Neutrophil (primary cell): ENCODE data around the gene JAG2.

Experiments
- H3K27ac ChIP-seq: fragments of 200-600 bp; sonication (generic); 2 replicates; pipeline ENCODE4 v1.5.1; 2016; ENCODE audit warnings: mild to moderate bottlenecking, moderate library complexity
- H3K27me3 ChIP-seq: fragments of 200-600 bp; sonication (generic); 2 replicates; pipeline ENCODE4 v1.6.0; 2016; ENCODE audit warnings: mild to moderate bottlenecking
- H3K36me3 ChIP-seq: fragments of 200-600 bp; sonication (generic); 2 replicates; pipeline ENCODE4 v1.5.1; 2017
- H3K4me1 ChIP-seq, 2 experiments: fragments of 200-600 bp in 1 of 2; sonication (generic) in 1 of 2; 1 replicate in 1 of 2; 2 replicates in 1 of 2; pipeline versions ENCODE4 v1.5.1 to v1.6.1; 2013 to 2016; ENCODE audit warnings: low read depth in 1 of 2, low read length in 1 of 2, mild to moderate bottlenecking in 1 of 2, moderate library complexity in 1 of 2; ENCODE audit not compliant: control insufficient read depth in 1 of 2, insufficient read depth in 1 of 2
- H3K4me3 ChIP-seq, 2 experiments: fragments of 200-600 bp in 1 of 2; sonication (generic) in 1 of 2; 1 replicate in 1 of 2; 2 replicates in 1 of 2; pipeline ENCODE4 v1.5.1; 2013 to 2016; ENCODE audit warnings: low read depth in 1 of 2, low read length in 1 of 2, mild to moderate bottlenecking in 1 of 2, moderate library complexity in 1 of 2
- H3K9me3 ChIP-seq: fragments of 200-600 bp; sonication (generic); 2 replicates; pipeline ENCODE4 v1.5.1; 2016
- TF ChIP-seq, protein P1 (sequence below): fragments of 200-600 bp; sonication (generic); IDR thresholded peaks from 2 replicates; pipeline ENCODE4 v1.5.1; 2016; ENCODE audit warnings: antibody characterized with exemption

The JAG2 gene

DNA sequence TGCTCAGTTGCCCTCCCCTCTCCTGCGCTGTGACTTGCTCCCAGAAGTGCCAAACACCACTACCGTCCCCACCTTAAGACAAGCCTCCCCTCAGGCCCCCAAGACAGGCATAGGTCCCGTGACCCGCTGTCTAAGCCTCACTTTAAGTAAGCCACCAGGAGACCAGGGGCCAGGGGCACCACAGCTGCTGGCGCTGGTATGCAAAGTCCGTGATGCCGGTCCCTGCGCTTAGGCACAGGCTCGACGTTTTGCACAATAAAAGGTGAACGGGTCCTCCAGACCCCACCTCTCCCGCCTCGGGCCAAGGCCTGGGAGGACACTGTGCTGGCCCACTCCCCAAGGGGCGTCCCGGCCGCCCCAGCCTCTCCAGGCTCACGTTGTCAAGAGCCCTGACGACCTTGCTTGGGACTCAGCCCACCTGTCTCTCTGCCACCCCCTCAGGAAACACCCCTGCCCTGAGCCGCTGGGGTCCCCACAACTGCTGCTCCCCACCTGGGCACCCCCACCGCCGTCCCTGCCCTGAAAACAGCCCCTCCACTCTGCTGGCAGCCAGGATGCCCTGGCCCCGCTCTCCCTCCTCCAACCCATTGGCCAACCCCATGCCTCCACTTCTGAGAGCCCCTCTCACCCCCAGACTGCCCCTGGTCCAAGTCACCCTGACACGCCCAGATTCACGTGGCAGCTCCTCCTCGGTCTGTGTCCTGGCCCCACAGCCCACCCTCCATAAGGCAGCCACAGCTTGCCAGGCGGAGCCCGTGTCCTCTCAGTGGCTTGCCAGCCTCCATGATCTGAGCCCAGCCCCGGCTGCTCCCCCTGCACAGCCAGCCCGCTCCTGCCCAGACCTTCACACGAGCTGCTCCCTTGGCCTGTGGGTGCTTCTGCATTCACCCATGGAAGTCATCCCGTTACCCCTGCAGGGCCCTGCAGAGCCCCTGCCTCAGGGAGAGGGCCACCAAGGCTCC is 11.9 kb downstream of the JAG2 start:
- Histone ChIP-seq H3K27ac (no peak overlapping the region), H3K36me3 (no peaks in the 10 kb centered on the region), H3K4me3 (no peak overlapping the region), H3K27me3 (peaks cover 8% of the 10 kb centered on the region), H3K9me3 (no peaks in the 10 kb centered on the region), H3K4me1 (no peaks in the 10 kb centered on the region)
- TF ChIP-seq, protein P1, sequence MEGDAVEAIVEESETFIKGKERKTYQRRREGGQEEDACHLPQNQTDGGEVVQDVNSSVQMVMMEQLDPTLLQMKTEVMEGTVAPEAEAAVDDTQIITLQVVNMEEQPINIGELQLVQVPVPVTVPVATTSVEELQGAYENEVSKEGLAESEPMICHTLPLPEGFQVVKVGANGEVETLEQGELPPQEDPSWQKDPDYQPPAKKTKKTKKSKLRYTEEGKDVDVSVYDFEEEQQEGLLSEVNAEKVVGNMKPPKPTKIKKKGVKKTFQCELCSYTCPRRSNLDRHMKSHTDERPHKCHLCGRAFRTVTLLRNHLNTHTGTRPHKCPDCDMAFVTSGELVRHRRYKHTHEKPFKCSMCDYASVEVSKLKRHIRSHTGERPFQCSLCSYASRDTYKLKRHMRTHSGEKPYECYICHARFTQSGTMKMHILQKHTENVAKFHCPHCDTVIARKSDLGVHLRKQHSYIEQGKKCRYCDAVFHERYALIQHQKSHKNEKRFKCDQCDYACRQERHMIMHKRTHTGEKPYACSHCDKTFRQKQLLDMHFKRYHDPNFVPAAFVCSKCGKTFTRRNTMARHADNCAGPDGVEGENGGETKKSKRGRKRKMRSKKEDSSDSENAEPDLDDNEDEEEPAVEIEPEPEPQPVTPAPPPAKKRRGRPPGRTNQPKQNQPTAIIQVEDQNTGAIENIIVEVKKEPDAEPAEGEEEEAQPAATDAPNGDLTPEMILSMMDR, result no peak

DNA sequence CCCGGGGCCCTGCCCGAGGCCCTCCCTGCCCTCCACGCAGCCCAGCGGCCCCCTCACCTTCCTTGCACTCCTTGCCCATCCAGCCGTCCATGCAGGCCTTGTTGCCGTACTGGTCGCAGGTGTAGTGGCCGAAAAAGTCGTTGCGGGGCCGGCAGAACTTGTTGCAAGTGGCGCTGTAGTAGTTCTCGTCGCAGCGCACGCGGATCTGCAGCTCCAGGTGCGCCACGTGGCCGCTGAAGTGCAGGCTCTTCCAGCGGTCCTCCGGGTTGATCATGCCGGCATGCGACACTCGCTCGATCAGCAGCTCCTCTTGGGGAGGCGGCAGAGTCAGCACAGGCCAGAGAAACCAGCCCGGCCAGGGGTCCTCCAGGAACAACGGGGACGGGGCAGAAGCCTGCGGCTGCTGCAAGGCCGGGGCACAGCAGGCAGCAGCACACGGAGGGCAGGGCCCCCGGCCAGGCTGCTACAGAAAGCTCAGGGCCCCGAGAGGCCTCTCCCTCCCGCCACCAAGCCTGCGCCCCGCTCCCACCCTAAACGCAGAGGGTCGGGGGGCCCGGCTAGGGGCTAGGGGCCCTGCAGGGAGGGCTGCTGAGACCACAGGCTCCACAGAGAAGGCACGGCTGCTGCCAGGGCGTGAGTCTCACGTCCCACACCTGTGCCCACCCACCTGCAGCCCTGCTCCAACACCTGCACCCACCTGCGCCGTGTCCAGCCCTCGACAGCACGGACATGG is 12.7 kb downstream of the JAG2 start:
- no peaks in the 10 kb centered on the region for H3K4me1 ChIP-seq
- no peaks in the 10 kb centered on the region for H3K36me3 ChIP-seq
- no peak overlapping the region for H3K27ac ChIP-seq
- TF ChIP-seq, protein P1, result no peak
- no peaks in the 10 kb centered on the region for H3K9me3 ChIP-seq
- H3K4me3 ChIP-seq, result no peak overlapping the region
- peaks cover 2% of the 10 kb centered on the region for H3K27me3 ChIP-seq

DNA sequence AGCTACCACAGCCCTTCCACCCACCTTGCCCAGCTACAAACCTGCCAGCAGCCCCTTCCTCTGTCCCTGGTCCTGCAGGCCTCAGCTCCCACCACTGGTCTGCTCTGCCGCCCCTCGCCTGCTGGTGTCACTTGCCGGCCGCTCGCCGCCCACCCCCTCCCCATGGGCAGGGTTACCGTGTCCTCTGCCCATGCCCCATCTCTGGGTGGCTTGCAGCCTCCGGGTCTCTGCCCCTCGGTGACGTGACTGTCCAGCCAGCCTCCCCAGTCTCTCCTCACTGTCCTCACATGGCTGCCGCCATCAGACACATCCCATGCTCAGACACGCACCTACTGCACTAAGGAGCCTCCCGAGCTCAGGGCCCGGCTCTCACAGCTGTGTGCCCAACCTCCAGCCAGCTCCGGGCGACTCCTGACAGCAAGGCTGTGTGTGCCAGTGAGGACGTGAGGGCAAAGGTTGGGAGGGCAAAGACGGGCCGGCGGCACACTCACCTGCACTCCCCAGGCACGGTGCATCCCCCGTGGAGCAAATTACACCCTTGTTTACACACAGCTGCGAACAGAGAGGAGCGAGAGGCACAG is 13.4 kb downstream of the JAG2 start:
- Histone ChIP-seq H3K27ac (no peak overlapping the region), H3K36me3 (no peaks in the 10 kb centered on the region), H3K4me1 (no peaks in the 10 kb centered on the region), H3K27me3 (no peaks in the 10 kb centered on the region), H3K9me3 (no peaks in the 10 kb centered on the region), H3K4me3 (no peak overlapping the region)
- TF ChIP-seq, protein P1, result no peak

DNA sequence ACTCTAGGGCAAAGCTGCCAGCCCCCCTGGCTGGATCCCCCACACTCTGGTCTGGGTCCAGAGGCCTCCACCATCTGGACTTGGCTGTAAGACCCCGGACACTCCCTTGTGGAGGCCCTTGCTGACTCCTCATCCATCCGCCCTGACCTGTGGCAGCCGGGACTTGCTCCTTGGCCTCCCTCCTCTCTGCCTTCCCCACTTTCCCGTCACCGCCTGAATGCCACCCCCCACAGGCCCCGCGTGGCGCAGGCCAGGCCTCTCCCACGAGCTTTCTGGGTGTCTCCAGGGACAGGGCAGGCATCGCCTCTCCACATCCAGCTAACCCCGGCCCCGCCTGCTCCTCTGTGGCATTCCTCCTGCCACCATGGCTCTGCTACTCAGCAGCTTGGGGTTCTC is 14.1 kb downstream of the JAG2 start:
- TF ChIP-seq, protein P1, result no peak
- Histone ChIP-seq H3K36me3 (no peaks in the 10 kb centered on the region), H3K4me1 (no peaks in the 10 kb centered on the region), H3K4me3 (no peak overlapping the region), H3K9me3 (no peaks in the 10 kb centered on the region), H3K27ac (no peak overlapping the region), H3K27me3 (no peaks in the 10 kb centered on the region)

DNA sequence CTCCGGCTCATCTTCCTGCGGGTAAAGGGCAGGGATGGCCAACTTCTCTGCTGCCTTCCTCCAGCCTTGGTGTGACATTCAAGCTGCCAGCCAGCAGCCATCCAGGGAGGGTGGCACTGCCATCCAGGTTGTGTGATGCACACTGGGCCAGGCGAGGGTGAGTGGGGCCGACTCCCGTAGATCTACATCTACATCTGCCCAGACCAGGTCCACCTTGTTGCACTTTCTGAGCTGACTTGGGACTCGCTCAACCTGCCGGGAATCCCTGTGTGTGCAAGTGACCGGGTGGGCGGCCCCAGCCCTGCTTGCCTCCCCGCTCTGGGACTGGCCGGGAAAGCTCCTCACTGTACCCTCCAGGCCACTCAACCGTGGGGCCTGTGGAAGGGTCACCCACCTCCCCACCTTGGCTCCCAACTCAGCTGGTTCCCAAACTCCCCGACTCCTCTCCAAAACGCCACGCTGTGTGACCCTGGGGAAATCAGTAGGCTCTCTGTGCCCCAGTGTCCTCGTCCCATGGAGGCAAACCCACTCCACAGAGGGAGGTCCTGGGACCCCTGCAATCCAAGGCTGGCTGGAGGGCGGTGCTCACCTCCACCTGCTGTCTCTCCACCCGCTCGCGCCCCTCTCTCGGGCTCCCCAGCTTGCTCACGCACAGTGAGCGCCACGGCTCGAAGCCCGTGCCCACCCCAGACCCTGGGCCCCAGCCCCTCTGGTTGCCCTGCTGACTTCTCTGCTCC is 14.7 kb downstream of the JAG2 start:
- Histone ChIP-seq H3K36me3 (no peaks in the 10 kb centered on the region), H3K9me3 (no peaks in the 10 kb centered on the region), H3K4me3 (no peak overlapping the region), H3K27ac (no peak overlapping the region), H3K4me1 (no peaks in the 10 kb centered on the region), H3K27me3 (no peaks in the 10 kb centered on the region)
- TF ChIP-seq, protein P1, result no peak
